VCaP (cell line): ENCODE data around the gene RBKS.
"Not testable (repeated sequence)": the region's sequence is repeated elsewhere in the genome, so short reads cannot be mapped to it uniquely, and the experiment has no call there.

Experiments
- H3K27ac ChIP-seq: fragments of 450-650 bp; 2 replicates; pipeline ENCODE4 v1.5.1; 2017
- CTCF ChIP-seq: fragments of 450-650 bp; conservative IDR thresholded peaks from 2 replicates; pipeline ENCODE4 v1.5.1; 2017; ENCODE audit warnings: mild to moderate bottlenecking, moderate library complexity

RBKS gene

DNA sequence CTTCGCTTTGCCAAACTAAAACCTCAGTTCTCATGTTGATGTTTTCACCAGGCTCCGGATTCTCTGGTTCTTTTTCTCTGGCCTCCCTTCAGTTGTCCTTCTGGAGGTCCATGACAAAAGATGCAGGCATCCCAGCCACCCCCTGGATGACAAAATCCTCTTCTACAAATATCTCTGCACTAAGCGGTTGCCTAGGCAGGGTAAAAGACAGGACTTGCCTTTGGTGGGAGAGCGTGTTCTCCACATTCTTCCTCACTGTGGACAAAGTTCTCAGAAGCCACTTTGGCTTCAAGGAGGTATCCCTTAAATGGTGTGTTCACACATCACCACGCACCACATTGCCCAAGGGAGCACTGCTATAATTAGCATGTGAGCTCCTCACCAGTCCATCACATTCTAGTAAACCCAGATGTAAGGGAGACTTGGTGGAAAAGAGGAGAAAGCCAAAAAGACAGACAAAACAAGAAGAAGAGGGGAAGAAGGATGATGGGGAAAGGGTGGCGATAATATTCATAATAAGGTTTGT, 142.3 kb downstream of the RBKS start:
- no peak for TF ChIP-seq CTCF
- no peak overlapping the region for H3K27ac ChIP-seq

- TF ChIP-seq CTCF: no peak
- no peak overlapping the region for H3K27ac ChIP-seq
These were observed 143.9 kb downstream of the RBKS start for GRCh38 chr2:27746325-27746724.

DNA sequence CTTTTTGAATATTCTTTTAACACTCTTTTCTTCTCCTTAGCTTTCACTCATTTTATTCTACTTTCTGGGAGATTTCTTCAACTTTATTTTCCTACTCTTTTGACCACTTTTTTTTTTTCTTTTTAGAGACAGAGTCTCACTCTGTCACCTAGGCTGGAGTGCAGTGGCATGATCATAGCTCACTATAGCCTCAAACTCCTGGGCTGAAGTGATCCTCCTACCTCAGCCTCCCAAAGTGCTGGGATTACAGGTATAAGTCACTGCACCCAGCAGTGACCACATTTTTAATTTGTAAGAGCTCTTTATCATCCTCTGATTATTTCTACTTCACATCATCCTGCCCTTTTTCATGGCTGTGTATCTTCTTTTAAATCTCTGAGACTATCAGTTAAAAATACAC, 144.7 kb downstream of the RBKS start:
- not testable (repeated sequence) for H3K27ac ChIP-seq

DNA sequence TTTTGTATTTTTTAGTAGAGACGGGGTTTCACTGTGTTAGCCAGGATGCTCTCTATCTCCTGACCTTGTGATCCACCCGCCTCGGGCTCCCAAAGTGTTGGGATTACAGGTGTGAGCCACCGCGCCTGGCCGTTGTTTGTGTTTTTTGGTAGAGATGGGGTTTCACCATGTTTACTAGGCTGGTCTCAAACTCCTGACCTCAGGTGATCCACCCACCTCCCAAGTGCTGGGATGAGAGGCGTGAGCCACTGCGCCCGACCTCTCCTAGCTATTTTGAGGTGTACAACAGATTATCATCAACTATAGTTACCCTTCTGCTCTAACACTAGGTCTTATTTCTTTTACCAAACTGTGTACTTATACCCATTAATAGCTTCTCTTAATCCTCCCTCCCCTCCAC, 147.6 kb downstream of the RBKS start:
- H3K27ac ChIP-seq: no peak overlapping the region
- TF ChIP-seq CTCF: no peak

- no peak for TF ChIP-seq CTCF
- no peak overlapping the region for H3K27ac ChIP-seq
These were observed 148.5 kb downstream of the RBKS start for GRCh38 chr2:27741673-27742072.

DNA sequence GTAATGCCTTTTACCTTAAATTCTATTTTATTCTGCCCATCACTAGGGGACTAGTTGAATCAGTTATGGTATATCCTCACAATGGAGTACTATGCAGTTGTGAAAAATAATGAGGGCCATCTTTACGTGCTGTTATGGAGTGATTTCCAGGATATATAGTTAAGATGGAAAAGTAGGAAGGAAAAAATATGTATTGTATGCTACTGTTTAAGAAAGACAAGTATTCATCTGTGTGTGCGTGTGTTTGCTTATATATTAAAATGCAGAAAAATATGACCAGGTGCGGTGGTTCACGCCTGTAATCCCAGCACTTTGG, 151.2 kb downstream of the RBKS start:
- no peak overlapping the region for H3K27ac ChIP-seq
- no peak for TF ChIP-seq CTCF

- H3K27ac ChIP-seq: no peak overlapping the region
- TF ChIP-seq CTCF: no peak
These were observed 151.7 kb downstream of the RBKS start for GRCh38 chr2:27738349-27739057.

DNA sequence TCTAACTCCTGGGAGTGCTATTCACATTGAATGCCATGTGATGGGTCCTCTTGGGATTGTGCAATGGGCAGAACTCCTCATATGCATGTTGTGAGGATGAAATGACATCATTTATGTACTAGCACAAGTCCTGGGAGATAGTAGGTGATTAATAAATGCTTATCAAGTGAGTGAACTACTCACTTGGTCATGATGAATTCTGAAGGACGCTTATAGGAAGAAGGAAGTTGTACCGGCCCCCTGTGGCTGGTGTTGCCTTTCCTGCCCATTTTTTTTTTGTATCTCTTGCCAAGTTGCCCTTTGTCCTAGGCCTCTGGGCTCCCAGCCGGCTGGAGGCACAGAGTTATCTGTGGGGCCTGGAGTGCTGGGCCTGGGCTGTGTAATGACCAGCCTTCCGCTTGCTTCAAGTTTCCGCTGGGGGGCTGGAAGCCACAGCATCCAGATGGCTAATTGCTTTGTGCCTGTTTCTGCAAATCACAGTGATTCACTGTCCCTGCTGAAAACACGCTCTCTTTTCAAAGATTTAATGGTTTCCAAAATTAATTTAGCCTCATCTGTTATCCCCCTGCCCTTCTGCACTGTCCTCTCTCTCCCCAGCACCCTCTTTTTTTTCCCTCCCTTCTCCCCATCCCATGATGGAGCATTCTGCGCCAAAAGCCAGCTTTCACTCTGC, 152.4 kb downstream of the RBKS start:
- H3K27ac ChIP-seq: no peak overlapping the region
- no peak for TF ChIP-seq CTCF
